ENCODE results near the gene DTNA.
A peak's percentile ranks its signal among the peaks of the same experiment; 100 is the strongest.

DTNA gene

DNA sequence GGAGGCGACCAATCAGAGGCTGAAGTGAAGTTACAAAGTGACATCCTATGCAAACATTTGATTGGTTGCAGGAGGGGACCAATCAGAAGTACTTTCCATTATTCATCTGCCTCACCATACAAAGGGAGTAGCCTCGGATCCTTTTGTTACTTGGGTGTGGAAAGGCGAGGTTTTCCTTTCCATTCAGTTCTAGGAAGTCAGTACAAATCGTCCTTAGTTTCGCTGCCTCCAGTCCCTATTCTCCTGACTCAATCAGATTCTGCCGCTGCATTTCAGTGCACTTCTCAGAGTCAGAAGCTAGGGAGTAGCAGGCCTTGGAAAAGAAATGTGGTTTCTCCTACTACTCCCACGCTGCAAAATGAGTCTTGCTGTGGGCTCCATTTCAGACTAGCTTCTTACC is 149.4 kb downstream of the DTNA start:
- DNase-seq (ENCODE audit: low read depth): no peak

GRCh38 chr18:34862561-34862960 is 152.5 kb downstream of the DTNA start:
- DNase-seq (ENCODE audit: low read depth): no peak

GRCh38 chr18:34863702-34864101 is 153.6 kb downstream of the DTNA start:
- no peak for DNase-seq (ENCODE audit: low read depth)

DNA sequence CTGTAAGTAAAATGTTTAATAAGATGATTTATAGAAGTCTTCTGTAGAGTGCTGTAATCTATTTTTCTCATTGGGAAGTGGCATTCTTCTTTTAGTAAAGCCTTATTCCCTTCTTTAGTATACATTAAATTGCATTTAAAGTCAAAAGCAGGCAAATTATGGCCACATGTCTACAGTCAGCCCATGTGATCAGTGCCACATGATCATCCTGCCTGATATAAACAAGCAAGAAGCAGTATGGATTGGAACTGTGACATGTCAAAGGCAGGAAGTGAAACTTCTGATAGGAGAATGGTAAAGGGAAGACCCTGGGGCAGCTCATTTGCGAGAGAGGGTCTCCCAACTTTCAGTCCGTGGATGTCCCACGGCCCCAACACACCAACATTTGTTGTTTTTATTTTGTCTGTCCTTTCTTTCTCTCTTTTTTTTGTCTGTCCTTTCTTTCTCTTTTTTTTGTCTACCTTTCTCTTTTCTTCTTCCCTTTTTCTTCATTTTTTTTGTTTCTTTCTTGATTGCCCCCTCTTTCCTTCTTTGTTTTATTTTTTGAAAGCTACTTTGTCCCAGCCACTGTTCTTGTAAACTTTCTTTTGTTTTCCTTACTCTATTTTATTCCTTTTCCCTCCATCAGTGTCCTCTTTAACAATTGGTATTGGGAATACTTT is 154.9 kb downstream of the DTNA start:
- no peak for DNase-seq (ENCODE audit: low read depth)

GRCh38 chr18:34866310-34866709 is 156.2 kb downstream of the DTNA start:
- no peak for DNase-seq (ENCODE audit: low read depth)

DNA sequence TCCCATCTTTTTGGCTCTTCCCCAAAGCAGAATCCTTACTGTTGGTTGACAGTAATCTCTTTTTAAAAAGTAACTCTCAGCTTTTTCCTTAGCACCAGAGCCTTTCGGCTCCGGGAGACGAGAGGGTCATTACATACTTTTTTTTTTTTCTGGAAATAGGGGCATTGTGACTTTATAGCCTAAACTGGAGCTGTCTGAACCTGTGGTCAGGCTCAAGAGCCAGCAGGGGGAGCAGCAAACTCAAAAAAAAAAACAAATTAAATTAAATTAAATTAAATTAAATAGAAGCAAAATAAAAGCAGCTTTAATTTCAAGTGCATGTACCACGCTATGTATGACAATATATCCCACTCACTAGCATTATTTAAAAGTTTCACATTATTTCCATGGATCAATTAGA is 156.6 kb downstream of the DTNA start:
- peak; percentile 57 for DNase-seq (ENCODE audit: low read depth)

GRCh38 chr18:34867520-34867919 is 157.4 kb downstream of the DTNA start:
- peak; percentile 35 for DNase-seq (ENCODE audit: low read depth)

DNA sequence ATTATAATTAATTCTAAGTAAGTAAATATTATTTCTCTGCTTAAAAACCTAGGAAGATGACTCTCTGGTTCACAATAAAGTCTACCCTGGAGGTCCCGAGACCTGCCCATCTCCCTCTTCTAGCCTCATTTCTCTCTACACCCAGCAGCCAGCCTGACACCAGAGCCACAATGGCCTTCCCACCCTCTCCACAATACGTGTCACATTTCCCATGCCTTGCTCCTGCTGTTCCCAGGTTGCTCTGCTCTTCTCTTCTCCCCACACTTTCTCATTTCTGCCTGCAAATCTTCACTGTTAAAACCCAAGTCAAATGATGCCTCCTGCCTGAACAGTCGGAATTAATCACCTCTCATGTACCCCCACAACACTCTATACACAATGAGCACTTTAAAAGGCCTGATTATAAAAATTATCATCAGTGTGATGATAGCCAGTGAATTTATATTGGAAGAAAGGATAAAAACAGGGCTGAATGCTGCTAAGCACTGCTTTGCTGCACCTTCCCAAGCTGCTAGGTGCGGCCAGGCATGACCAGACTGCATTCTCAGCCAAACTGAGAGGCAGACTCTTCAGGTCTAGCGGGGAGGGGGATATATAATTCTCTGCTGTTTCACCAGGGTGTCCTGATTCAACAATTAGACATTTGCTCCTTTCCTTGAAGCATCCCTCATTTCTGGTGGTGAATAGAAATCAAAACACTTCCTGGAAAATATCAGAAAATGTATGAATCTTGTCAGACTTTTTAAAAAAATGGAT is 160.6 kb downstream of the DTNA start:
- no peak for DNase-seq (ENCODE audit: low read depth)

DNA sequence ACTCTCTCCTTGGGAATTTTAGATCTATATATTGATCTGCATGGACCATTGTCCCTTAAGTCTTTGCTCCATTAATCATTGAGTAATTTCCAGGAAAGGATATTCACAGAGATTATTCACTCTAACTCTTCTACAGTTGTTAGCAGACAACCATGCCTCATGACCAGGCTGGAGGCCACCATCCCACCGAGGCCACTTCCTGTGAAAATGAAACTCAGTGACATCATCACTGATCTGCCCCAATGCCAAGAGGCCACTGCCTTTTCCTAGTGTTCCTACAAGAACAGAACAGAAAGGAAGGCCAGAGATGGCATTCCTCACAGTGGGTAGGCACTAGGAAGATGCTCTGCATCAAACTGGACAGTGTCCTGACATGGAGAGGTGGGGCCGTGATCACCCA is 161.3 kb downstream of the DTNA start:
- DNase-seq (ENCODE audit: low read depth): peak; percentile 31

DNA sequence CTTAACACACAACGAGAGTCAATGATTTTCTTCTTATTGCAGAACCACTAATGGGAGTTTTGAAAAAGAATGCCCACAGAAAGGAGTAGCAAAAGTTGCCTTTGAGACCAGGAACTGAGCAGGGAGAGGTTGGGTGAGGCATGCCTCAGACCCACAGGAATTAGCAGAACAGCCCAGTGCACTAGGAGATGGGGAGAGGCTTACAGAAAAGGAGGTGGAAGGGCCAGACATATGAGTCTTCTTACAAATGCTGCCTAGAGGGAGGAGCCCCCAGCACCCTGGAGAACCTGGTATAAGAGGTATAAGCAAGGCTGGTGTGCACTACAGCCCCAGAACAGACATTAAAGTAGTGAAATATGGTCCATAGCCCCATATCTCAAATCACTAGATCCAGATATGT is 162.0 kb downstream of the DTNA start:
- DNase-seq (ENCODE audit: low read depth): no peak

DNA sequence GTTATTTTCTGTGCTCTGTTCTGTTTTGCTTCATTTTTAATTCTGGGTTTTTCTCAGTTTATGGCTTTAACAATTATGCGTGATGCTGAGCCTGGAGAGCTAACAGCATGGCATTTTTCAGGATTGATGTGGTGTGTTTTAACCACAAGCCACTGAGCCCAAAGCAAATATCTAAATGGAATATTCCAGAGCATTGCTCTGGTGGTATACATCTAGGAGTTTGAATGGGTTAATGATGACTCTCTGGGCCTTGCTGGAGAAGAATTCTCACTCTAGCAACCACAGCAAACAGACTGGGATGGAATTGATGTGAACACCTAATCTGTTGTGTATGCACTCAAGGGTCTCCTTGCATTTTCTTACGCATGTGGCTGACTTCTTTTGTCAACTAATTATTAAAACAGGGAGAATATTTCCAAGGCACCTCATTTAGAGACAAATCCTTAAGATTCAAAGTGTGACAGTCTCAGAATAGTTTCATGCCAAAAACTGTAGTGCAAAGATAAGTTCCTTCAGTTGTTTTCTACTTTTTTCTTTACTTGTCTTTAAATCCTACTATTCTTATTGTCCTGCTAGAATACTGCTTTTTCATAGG is 164.0 kb downstream of the DTNA start:
- no peak for DNase-seq (ENCODE audit: low read depth)

DNA sequence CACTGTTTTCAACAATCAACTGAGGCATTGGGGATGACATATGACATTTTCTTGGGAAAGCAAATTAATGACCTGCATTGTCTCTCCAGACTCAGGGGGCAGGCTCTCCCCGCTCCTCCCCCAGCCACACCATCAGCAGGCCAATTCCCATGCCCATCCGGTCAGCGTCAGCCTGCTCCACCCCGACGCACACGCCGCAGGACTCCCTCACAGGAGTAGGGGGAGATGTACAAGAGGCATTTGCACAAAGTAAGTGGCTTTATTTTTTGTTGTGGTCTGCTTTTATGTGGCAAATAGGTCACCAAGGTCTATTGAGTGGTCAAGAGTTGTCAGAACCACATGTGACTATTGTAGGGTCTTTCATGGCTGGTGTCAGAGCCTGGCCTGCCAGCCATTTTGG is 165.1 kb downstream of the DTNA start:
- DNase-seq (ENCODE audit: low read depth): no peak

DNA sequence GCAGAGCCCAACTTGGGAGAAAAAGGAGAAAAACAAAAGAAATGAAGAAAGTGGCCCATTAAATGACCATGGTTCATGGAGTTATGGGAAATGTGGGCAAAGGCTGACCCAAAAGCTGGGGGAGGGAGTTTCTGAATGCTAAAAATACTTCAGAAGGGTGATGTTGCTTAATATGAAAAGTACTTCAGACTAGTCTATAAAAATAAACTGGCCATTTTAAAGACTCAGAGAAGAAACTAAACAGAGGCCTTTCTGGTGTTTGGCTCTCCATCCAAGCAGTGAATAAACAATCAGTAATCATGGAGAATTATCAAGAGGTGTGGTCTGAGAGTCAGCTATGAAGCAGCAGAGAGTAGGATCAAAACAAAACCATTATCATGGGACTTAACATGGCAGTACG is 170.3 kb downstream of the DTNA start:
- DNase-seq (ENCODE audit: low read depth): no peak

- peak; percentile 47 for DNase-seq (ENCODE audit: low read depth)
These were observed 171.1 kb downstream of the DTNA start for GRCh38 chr18:34880882-34881834.

DNA sequence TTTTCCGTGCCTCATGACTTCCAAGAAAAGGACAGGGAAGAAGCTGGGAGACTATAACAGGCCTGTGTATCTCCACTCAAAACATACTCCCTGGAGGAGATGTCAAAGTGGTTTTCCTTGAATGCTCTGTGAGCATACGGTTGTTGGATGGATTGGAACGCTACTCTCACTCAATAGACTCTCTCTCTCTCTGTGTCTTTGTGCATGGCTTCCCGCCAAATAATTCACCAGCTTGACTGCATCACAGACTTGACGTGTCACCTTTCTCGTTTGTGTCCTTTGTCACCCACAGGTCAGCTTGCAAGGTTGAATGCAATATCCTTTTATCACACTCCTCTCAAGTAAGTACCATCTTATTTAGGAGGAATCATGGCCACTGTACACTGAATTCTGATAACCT is 174.3 kb downstream of the DTNA start:
- no peak for DNase-seq (ENCODE audit: low read depth)

- no peak for DNase-seq (ENCODE audit: low read depth)
These were observed 176.1 kb downstream of the DTNA start for GRCh38 chr18:34886177-34886576.

DNA sequence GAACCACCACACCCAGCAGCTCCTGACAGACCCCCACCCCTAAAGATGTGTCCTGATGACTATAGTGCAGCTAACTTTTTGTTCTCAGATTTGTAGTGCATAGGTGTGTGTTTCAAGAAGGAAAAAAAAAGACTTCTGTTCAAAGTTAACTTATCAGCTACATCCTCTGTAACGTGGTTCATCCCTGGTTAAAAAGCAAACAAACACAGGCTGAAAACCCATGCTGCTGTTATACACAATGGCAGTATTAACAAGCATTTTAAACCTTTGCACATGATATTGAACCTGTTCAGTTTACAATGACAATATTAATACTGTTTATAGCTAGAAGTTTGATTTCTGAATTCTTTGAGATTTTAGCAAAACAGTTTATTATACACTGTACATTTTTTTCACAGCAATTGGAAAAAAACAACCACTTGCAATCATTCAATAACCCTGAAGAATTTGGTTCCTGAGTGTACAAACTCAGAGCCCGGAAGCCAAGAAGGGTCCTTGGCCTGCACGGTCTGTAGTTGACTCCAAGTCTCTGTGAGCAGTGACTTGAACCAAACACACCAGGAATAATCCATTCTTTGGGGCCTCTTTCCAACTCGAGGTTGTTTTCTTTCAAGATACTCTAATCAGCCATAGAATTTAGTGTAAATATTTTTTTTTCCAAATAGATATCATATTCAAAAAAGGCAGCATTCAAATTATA is 177.9 kb downstream of the DTNA start:
- DNase-seq (ENCODE audit: low read depth): no peak

GRCh38 chr18:34890486-34891085 is 180.5 kb downstream of the DTNA start:
- DNase-seq (ENCODE audit: low read depth): no peak

DNA sequence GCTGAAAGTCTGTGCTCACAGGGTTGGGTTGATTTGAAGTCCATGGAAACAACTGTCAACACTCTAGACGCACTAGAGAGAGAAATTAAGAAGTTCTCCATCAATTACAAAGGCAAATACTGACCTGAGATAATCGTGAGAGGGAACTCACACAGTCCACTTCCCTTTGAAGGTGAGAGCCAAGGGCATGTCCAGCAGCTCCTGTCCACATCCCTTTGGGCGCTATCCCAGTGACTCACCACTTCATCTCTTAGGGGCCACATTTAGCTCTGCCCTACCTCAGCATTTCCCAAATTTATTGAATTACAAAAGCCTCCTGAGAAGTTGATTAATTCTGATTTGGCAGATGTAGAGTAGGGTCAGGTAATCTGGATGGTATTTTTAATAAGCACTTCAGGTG is 182.3 kb downstream of the DTNA start:
- DNase-seq (ENCODE audit: low read depth): no peak

- no peak for DNase-seq (ENCODE audit: low read depth)
These were observed 183.1 kb downstream of the DTNA start for GRCh38 chr18:34893239-34893638.

- peak; percentile 15 for DNase-seq (ENCODE audit: low read depth)
These were observed 191.2 kb downstream of the DTNA start for GRCh38 chr18:34901299-34901698.
